K562 treated with DMSO at 1 percent for 4 hours (cell line): ENCODE results near the gene CCHCR1. TPM values are rescaled to one million over a fixed set of nuclear protein-coding genes. Genes with fewer than 3 reads are reported as not detected.

ENCODE experiments used
- total RNA-seq: library from RNA; unstranded; fragments of 300-600 nt; gene quantifications from 2 replicates; pipeline ENCODE4 v1.2.3, GENCODE V29; 2022; ENCODE audit not compliant: insufficient read depth

Gene CCHCR1
- total RNA-seq = 28.8 and 34.8 TPM in 2 replicates

GRCh38 chr6:31157513-31158139 is at the start of gene CCHCR1:
Gene CCHCR1 (minus strand): TSS chr6:31157802. CDS start chr6:31157600, 202 bp downstream.

GRCh38 chr6:31170600-31170881 is 12.9 kb upstream of the CCHCR1 start, which contains the start of gene POU5F1:
Gene POU5F1 (minus strand): TSS chr6:31170682. CDS start chr6:31170620, 62 bp downstream.

GRCh38 chr6:31158140-31158862 is 699 bp upstream of the CCHCR1 start, which contains the start of gene TCF19:
Gene TCF19 (plus strand): TSS chr6:31158589. CDS start chr6:31159470, 881 bp downstream.

GRCh38 chr6:31138982-31139381 is 18.6 kb downstream of the CCHCR1 start, which contains the start of gene PSORS1C2:
Gene PSORS1C2 (minus strand): TSS chr6:31139066. CDS start chr6:31139026, 40 bp downstream.

GRCh38 chr6:31120151-31120915 is 37.3 kb downstream of the CCHCR1 start, which contains the start of gene CDSN:
Gene CDSN (minus strand): TSS chr6:31120446. CDS start chr6:31120419, 27 bp downstream.

GRCh38 chr6:31114541-31114878 is 43.1 kb downstream of the CCHCR1 start, which contains the start of gene PSORS1C1:
Gene PSORS1C1 (plus strand): TSS chr6:31114800. CDS start chr6:31129633, 14,833 bp downstream.

GRCh38 chr6:31112478-31112877 is 45.1 kb downstream of the CCHCR1 start, which contains the start of gene C6orf15:
Gene C6orf15 (minus strand): TSS chr6:31112575. CDS start chr6:31112555, 20 bp downstream.

Other genes with a start within 250 kb of the CCHCR1 start
- 32.4 and 40.6 TPM in 2 replicates for gene GTF2H4, start 249.6 kb downstream of the CCHCR1 start, total RNA-seq
- 43.6 and 50.5 TPM in 2 replicates for gene VARS2, start 243.6 kb downstream of the CCHCR1 start, total RNA-seq
- gene SFTA2, start 225.6 kb downstream of the CCHCR1 start, total RNA-seq = not detected in 2 replicates
- gene MUCL3, start 216.8 kb downstream of the CCHCR1 start, total RNA-seq = not detected in 2 replicates
- gene MUC21, start 174.1 kb downstream of the CCHCR1 start, total RNA-seq = not detected in 2 replicates
- gene MUC22, start 147.3 kb downstream of the CCHCR1 start, total RNA-seq = not detected in 2 replicates
- not detected in 2 replicates for gene C6orf15, start 45.2 kb downstream of the CCHCR1 start, total RNA-seq
- gene PSORS1C1, start 43.0 kb downstream of the CCHCR1 start, total RNA-seq = not detected in 2 replicates
- not detected in 2 replicates for gene CDSN, start 37.4 kb downstream of the CCHCR1 start, total RNA-seq
- gene PSORS1C2, start 18.7 kb downstream of the CCHCR1 start, total RNA-seq = not detected in 2 replicates
- 51.6 and 53.6 TPM in 2 replicates for gene TCF19, start 787 bp upstream of the CCHCR1 start, total RNA-seq
- 0.34 TPM in 1 of 2 replicates, not detected in the other for gene POU5F1, start 12.9 kb upstream of the CCHCR1 start, total RNA-seq
- 21.1 and 22.6 TPM in 2 replicates for gene HLA-C, start 114.3 kb upstream of the CCHCR1 start, total RNA-seq
- 3.0 and 3.9 TPM in 2 replicates for gene HLA-B, start 199.4 kb upstream of the CCHCR1 start, total RNA-seq
- 24.3 and 25.4 TPM in 2 replicates for gene MICA, start 245.8 kb upstream of the CCHCR1 start, total RNA-seq